ENCODE results near the gene HES7. TPM values are rescaled to one million over a fixed set of nuclear protein-coding genes. Genes with fewer than 3 reads are reported as not detected.

The HES7 gene
- total and polyA plus RNA-seq, 9 of the 15 experiments (the other 6 are each of a cell fraction or from before 2014, with no cell fraction given): 0.03 to 1.7 (median 0.14) TPM; not detected in 1

- TF ChIP-seq ZNF592 (IDR thresholded peaks at IDR 0.05) (peak; percentile 74; the same call in 1 of the 2 replicates), ZBTB2 (IDR thresholded peaks at IDR 0.05) (no peak), RAD51 (IDR thresholded peaks at IDR 0.05; ENCODE audit: borderline replicate concordance, low read depth) (0 out of 2 replicates have a peak, but pooled peaks have one; percentile 6), STAT5A (IDR thresholded peaks at IDR 0.05; ENCODE audit: borderline replicate concordance, low read length) (no peak), BCL6 (CRISPR knock-in tag; IDR thresholded peaks at IDR 0.05) (no peak), NBN (IDR thresholded peaks at IDR 0.05; ENCODE audit: low read depth) (peak; percentile 40; the same call in 1 of the 2 replicates), POLR3A (IDR thresholded peaks at IDR 0.05; ENCODE audit: borderline replicate concordance, extremely low read depth, insufficient read depth, insufficient read length) (peak; percentile 81), RBM39 (optimal IDR thresholded peaks at IDR 0.05; ENCODE audit: low read depth, low read length) (no peak), ZNF282 (CRISPR knock-in tag; IDR thresholded peaks at IDR 0.05) (no peak), TAF7 (tag; IDR thresholded peaks at IDR 0.05) (no peak), PHB2 (IDR thresholded peaks at IDR 0.05; ENCODE audit: low read depth) (no peak), FOXK1 (CRISPR knock-in tag; IDR thresholded peaks at IDR 0.05; ENCODE audit: borderline replicate concordance) (no peak), JUND (IDR thresholded peaks at IDR 0.05; ENCODE audit: borderline replicate concordance, low read depth, low read length) (peak; percentile 56; the same call in 1 of the 2 replicates), JUND (tag; IDR thresholded peaks at IDR 0.05; ENCODE audit: borderline replicate concordance, low read depth, low read length) (no peak; the same call in 2 of the 3 replicates), CHD2 (IDR thresholded peaks at IDR 0.05; ENCODE audit: low read depth, low read length) (peak; percentile 86), MCM2 (IDR thresholded peaks at IDR 0.05; ENCODE audit: low read depth) (no peak), FOS (IDR thresholded peaks at IDR 0.05; ENCODE audit: extremely low read depth, insufficient read length) (no peak)
- TF ChIP-seq, protein P1, sequence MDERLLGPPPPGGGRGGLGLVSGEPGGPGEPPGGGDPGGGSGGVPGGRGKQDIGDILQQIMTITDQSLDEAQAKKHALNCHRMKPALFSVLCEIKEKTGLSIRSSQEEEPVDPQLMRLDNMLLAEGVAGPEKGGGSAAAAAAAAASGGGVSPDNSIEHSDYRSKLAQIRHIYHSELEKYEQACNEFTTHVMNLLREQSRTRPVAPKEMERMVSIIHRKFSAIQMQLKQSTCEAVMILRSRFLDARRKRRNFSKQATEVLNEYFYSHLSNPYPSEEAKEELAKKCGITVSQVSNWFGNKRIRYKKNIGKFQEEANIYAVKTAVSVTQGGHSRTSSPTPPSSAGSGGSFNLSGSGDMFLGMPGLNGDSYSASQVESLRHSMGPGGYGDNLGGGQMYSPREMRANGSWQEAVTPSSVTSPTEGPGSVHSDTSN (CRISPR knock-in tag; IDR thresholded peaks at IDR 0.05; ENCODE audit: low read depth): no peak
- TF ChIP-seq, protein P1 (tag; conservative IDR thresholded peaks at IDR 0.05; ENCODE audit: low read depth): no peak
These were observed 14.9 kb upstream of the HES7 start (continued) for GRCh38 chr17:8138672-8139371.

Measured in K562 (cell line).